Uterus (tissue), 4 donors: ENCODE data around the gene FCAR. TPM values are rescaled to one million over a fixed set of nuclear protein-coding genes. Genes with fewer than 3 reads are reported as not detected.
"Not testable (repeated sequence)": the region's sequence is repeated elsewhere in the genome, so short reads cannot be mapped to it uniquely, and the experiment has no call there.

Experiments used
- DNase-seq, 2 donors: peaks; one replicate each; pipeline ENCODE4 v3.0.0-alpha.2; 2019 to 2020
- H3K27ac ChIP-seq, 2 donors: fragments of 200-600 bp; sonication (generic); 1 replicate in 1 of 2; 2 replicates in 1 of 2; pipeline ENCODE4 v1.5.1; 2016 to 2018
- H3K27me3 ChIP-seq, 2 donors: fragments of 200-600 bp; sonication (generic); one replicate each; pipeline ENCODE4 v1.5.1; 2018 to 2019; ENCODE audit warnings: control low read depth in 1 of 2
- H3K36me3 ChIP-seq, 2 donors: fragments of 200-600 bp; sonication (generic); one replicate each; pipeline ENCODE4 v1.5.1; 2019; ENCODE audit warnings: control low read depth in 1 of 2
- H3K4me1 ChIP-seq, 2 donors: fragments of 200-600 bp; sonication (generic); one replicate each; pipeline ENCODE4 v1.5.1; 2018 to 2019; ENCODE audit warnings: control low read depth in 1 of 2
- H3K4me3 ChIP-seq, 2 donors: fragments of 200-600 bp; sonication (generic); 1 replicate in 1 of 2; 2 replicates in 1 of 2; pipeline ENCODE4 v1.5.1; 2018 to 2019; ENCODE audit warnings: mild to moderate bottlenecking in 1 of 2
- H3K9me3 ChIP-seq, 2 donors: fragments of 200-600 bp; sonication (generic); one replicate each; pipeline ENCODE4 v1.5.1; 2019; ENCODE audit warnings: control low read depth in 1 of 2
- CTCF ChIP-seq, 4 experiments: fragments of 200-600 bp in 2 of 4; fragments of 450-650 bp in 2 of 4; sonication (generic) in 2 of 4; IDR thresholded peaks; one replicate each; pipeline ENCODE4 v1.5.1; 2016 to 2019; ENCODE audit warnings: antibody characterized with exemption in 4 of 4, mild to moderate bottlenecking in 2 of 4, moderate library complexity in 1 of 4
- POLR2A ChIP-seq, 2 donors: fragments of 450-650 bp; IDR thresholded peaks; one replicate each; pipeline ENCODE4 v1.6.1; 2016; ENCODE audit warnings: antibody characterized with exemption in 2 of 2, mild to moderate bottlenecking in 1 of 2, moderate library complexity in 1 of 2
- intact Hi-C: fragments of 100-400 bp; cut with DNase I; formaldehyde crosslinking; loops from one replicate; pipeline ENCODE4 v1.15.1; 2023; ENCODE audit warnings: low total_unique reads
- small RNA-seq: library from RNA; depleted of rRNA; stranded (forward); fragments of <200 nt; gene quantifications from one replicate; pipeline ENCODE3, GENCODE V24; 2016
- total RNA-seq, 4 donors: library from RNA; depleted of rRNA in 3 of 4; stranded (reverse); fragments of >200 nt in 3 of 4; gene quantifications; one replicate each; pipeline versions ENCODE4 v1.1.0 to v1.2.4, GENCODE V29; 2014 to 2023
- donor health status: DM: yes; HTN: yes; CAD: no.

FCAR gene
- total RNA-seq, 4 donors from 2014 or later: 0.40 to 20.0 (median 1.4) TPM

DNA sequence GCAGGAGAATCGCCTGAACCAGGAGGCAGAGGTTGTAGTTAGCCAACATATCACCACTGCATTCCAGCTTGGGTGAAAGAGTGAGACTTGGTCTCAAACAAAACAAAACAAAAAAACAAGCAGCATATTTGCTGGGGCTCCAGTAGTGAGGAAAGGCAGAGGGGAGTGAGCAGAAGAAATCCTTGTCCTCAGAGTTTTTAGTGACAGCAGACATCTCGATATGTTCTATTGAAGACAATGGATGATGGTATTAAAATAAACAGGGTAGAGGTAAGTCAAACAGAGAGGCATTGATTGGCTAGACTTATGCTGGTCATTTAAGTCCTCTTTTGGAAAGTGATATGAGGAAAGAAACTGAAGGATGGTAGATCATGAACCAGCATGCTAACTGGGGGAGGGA, 54.3 kb downstream of the FCAR start:
- H3K9me3 ChIP-seq: no peaks in the 10 kb centered on the region
- no peaks in the 10 kb centered on the region for H3K36me3 ChIP-seq
- H3K27ac ChIP-seq: no peak overlapping the region
- H3K4me1 ChIP-seq: no peaks in the 10 kb centered on the region
- no peak for TF ChIP-seq POLR2A (IDR thresholded peaks at IDR 0.05)
- no peak for TF ChIP-seq CTCF (IDR thresholded peaks at IDR 0.05)
- DNase-seq: no peak
- H3K4me3 ChIP-seq: no peak overlapping the region
- H3K27me3 ChIP-seq: no peaks in the 10 kb centered on the region
- intact Hi-C loops: no loop called here

DNA sequence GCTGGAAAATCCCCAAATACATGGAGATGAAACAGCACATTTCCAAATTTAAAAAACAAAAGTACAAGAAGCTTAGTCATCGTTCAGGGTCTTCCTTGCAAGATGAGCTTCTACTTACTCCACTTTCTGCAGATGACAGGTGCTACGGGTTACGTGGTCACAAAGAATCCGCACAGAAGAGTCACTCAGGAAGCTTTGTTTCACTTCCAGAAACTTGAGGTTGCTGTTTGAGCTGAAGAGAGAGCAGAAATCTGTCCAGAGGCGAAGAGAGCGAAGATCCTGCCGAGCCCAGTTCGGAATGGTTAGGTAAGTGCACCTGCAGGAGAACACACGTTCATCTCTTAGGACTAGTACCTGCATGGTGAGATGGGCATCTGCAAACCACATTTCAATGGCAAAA, 63.9 kb downstream of the FCAR start:
- Histone ChIP-seq H3K27me3 (no peaks in the 10 kb centered on the region), H3K4me3 (no peak overlapping the region), H3K9me3 (no peaks in the 10 kb centered on the region), H3K36me3 (no peaks in the 10 kb centered on the region), H3K27ac (no peak overlapping the region), H3K4me1 (no peaks in the 10 kb centered on the region)
- TF ChIP-seq POLR2A (IDR thresholded peaks at IDR 0.05) (no peak), CTCF (IDR thresholded peaks at IDR 0.05) (no peak)
- DNase-seq: no peak
- intact Hi-C loops: no loop called here

DNA sequence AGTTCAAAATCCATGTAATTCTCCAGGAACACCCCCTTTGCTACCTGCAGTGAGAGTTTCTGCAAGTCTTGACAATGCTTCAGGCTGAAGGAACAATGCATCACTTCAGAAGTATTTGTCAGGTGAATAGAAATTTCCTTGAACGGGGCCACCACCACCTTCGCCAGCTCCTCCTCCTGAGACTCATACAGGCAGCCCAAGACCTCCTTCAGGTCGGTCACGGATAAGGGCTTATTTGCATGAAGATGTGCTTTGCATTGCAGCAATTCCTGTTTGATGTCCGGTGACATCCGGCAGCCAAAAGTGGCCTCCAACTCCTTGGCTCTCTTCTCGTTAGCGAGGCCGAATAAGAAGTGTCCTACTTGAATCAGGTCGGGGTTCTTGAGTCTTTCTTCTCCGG, 64.9 kb downstream of the FCAR start:
- DNase-seq: no peak
- TF ChIP-seq CTCF (IDR thresholded peaks at IDR 0.05) (no peak), POLR2A (IDR thresholded peaks at IDR 0.05) (no peak)
- Histone ChIP-seq H3K4me1 (no peaks in the 10 kb centered on the region), H3K4me3 (no peak overlapping the region), H3K36me3 (no peaks in the 10 kb centered on the region), H3K27ac (no peak overlapping the region), H3K27me3 (no peaks in the 10 kb centered on the region), H3K9me3 (no peaks in the 10 kb centered on the region)
- intact Hi-C loops: no loop called here

DNA sequence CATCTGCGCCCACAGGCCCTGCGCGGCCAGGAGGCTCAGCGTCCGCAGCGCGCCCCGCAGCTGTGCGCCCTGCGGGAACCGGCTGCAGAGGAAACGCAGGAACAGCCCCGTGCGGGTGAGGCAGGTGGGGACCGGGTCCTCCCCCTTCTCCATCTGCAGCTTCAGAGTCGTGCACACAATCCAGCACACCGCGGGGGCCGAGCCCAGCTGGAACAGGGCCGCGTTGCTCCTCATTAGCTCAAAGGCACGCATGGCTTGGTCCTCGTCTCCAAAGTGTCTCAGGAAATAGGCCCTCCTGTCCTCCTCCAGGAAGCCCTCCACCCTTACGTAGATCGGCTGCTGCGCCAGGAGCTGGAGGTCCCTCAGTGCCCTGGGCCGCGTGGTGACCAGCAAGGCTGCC, 65.5 kb downstream of the FCAR start:
- DNase-seq, H3K27me3 ChIP-seq, intact Hi-C loops, H3K9me3 ChIP-seq, H3K4me3 ChIP-seq, H3K36me3 ChIP-seq, H3K4me1 ChIP-seq, H3K27ac ChIP-seq: not testable (repeated sequence)

Small RNAs within 50 kb of the gene (small RNA-seq; reads per million reads assigned to genes)
- gene RNU6-222P: not detected

Other genes starting within 250 kb of the FCAR start
- 1 to 10 TPM in 2 of 4 donors, not detected in 2; 1.2 to 3.9 TPM for gene LILRB1, start 243.8 kb upstream of the FCAR start, total RNA-seq
- 1 to 10 TPM in 1 of 4 donors, under 1 TPM in 1, not detected in 2; 0.48 to 1.5 TPM for gene LILRB4, start 211.2 kb upstream of the FCAR start, total RNA-seq
- not detected for gene KIR3DL3, start 149.8 kb upstream of the FCAR start, total RNA-seq
- not detected for gene KIR2DL3, start 135.7 kb upstream of the FCAR start, total RNA-seq
- not detected for gene KIR2DL1, start 104.4 kb upstream of the FCAR start, total RNA-seq
- not detected for gene KIR2DL4, start 70.6 kb upstream of the FCAR start, total RNA-seq
- under 1 TPM in 1 of 4 donors, not detected in 3; 0.14 TPM for gene KIR3DL1, start 57.8 kb upstream of the FCAR start, total RNA-seq
- not detected for gene KIR2DS4, start 41.6 kb upstream of the FCAR start, total RNA-seq
- gene KIR3DL2, start 23.8 kb upstream of the FCAR start, total RNA-seq: under 1 TPM in 1 of 4 donors, not detected in 3; 0.37 TPM
- gene NCR1, start 31.9 kb downstream of the FCAR start, total RNA-seq: 1 to 10 TPM in 1 of 4 donors, not detected in 3; 1.1 TPM
- gene NLRP7, start 73.3 kb downstream of the FCAR start, total RNA-seq: 1 to 10 TPM in 1 of 4 donors, not detected in 3; 1.4 TPM
- 1 to 10 TPM in 2 of 4 donors, not detected in 2; 1.2 to 8.4 TPM for gene NLRP2, start 92.1 kb downstream of the FCAR start, total RNA-seq
- gene GP6, start 164.0 kb downstream of the FCAR start, total RNA-seq: under 1 TPM in 2 of 4 donors, not detected in 2; 0.28 to 0.85 TPM
- gene RDH13, start 188.9 kb downstream of the FCAR start, total RNA-seq: 10 to 100 TPM in 3 of 4 donors, 1 to 10 TPM in 1; 2.6 to 48.7 (median 17.1) TPM
- gene EPS8L1, start 201.6 kb downstream of the FCAR start, total RNA-seq: 10 to 100 TPM in 1 of 4 donors, 1 to 10 TPM in 2, not detected in 1; 4.2 to 22.4 (median 5.6) TPM
- 100 to 1,000 TPM in 2 of 4 donors, 10 to 100 TPM in 2; 43.5 to 288 (median 116) TPM for gene PPP1R12C, start 243.4 kb downstream of the FCAR start, total RNA-seq